Measurements from ENCODE around the gene NHS.
"Not testable (repeated sequence)": the region's sequence is repeated elsewhere in the genome, so short reads cannot be mapped to it uniquely, and the experiment has no call there.

The NHS gene

DNA sequence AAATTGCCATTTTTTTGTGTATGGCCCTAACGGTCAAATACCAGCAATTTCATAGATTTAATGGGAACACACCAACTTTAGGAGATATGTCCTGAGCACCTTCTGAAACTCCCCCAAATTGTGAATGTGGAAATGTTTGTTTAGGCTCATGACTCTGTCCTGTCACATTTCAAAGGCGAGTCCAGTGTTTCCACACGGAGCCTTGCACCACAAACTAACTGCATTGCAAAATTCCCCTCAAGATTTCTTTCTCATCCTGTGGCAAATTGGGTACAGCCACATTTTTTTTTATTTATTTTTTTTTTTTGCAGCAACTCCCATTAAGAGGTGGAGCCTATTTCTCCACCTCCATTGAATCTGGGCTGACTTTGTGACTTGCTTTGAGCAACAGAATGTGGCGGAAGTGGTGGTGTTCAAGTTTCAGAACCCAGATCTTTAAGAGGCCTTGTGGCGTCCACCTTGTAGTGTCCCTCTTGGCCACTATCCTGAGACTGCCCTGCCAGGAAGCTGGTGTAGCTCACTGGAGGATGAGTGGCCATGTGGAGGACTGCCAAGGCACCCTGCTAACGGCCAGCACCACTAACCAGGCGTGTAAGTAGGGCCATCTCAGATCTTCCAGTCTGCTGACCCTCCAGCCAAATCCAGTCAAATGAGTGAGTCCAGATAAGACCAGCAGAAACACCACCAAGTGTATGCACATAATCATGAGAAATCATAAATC, 189.8 kb downstream of the NHS start:
- H3K27ac Mint-ChIP-seq: no peak overlapping the region
- H3K4me1 Mint-ChIP-seq: no peaks in the 10 kb centered on the region
- no peak overlapping the region for H3K4me3 Mint-ChIP-seq
- no peak for DNase-seq
- H3K9me3 Mint-ChIP-seq: no peaks in the 10 kb centered on the region
- no peaks in the 10 kb centered on the region for H3K27me3 Mint-ChIP-seq
- ATAC-seq (replicated peaks): no peak
- H3K36me3 Mint-ChIP-seq: no peaks in the 10 kb centered on the region

DNA sequence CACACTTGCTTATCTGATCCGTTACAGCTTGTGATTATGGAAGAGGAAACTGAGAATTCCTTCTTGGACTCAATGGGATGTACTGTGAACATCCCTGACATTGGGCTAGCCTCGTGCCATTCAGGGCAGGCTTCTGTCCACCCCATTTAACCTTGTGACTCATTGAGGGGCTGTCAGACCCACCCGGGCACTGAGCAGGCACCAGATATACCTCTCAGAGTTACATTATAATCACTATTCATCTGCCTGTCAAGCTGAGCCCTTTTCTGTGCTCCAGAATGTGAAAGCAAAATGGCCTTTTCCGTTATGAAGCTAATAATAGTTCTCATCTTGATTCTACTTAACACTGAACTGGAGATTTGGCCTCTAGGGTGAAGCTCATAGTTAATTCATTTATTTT, 191.7 kb downstream of the NHS start:
- peaks cover 0 to under 1% of the 10 kb centered on the region in 2 donors for H3K9me3 Mint-ChIP-seq

DNA sequence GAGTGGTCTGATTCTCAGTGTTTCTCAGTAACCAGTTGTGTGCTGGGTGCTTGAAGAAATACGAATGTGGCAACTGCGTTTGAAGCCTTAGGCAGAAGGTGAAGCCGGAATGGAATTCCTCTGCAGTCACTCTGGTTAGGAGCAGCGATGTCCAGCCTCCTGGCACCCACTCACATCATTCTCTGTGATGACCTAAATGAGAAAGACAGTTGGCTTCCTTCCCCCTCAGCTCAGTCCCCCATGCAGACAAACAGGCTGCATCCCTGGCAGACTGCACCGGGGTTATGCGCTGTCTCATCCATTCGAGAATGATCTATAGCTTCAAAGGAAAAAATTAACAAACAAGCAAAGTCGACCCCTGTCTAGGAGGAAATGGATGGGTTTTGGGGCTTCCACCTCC, 192.2 kb downstream of the NHS start:
- Mint-ChIP-seq H3K4me1 (no peaks in the 10 kb centered on the region), H3K27ac (no peak overlapping the region), H3K4me3 (no peak overlapping the region)

More for the DNA sequence above, 191.7 kb downstream of the NHS start:
- no peak overlapping the region for H3K4me3 Mint-ChIP-seq
- DNase-seq (no peak), ATAC-seq (replicated peaks) (no peak)
- no peak overlapping the region for H3K27ac Mint-ChIP-seq
- peaks cover 2 to 5% of the 10 kb centered on the region in 2 donors for H3K27me3 Mint-ChIP-seq
- H3K36me3 Mint-ChIP-seq: no peaks in the 10 kb centered on the region
- H3K4me1 Mint-ChIP-seq: no peaks in the 10 kb centered on the region

DNA sequence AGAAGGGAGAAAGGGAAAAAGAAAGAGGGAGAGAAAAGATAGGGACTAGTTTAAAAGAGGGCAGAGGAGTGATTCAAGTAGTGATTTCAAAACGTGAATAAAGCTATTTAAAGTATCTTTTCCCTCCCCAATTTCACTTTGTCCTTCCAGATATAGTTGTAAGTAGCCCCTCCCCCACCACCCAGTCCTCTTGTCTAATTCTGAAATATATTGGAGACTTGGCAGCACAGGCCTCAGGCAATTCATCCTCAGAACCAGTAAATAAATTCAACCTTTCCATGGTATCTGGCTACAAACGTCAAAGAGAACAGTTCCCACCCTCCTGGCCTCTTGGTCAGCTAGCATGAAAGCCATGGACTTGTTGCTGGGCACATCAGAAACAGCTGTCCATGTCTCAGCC, 192.8 kb downstream of the NHS start:
- no peaks in the 10 kb centered on the region for H3K4me1 Mint-ChIP-seq
- H3K27me3 Mint-ChIP-seq: peaks cover 5 to 7% of the 10 kb centered on the region in 2 donors
- H3K27ac Mint-ChIP-seq: no peak overlapping the region
- DNase-seq: no peak
- H3K4me3 Mint-ChIP-seq: no peak overlapping the region
- peaks cover 0 to 2% of the 10 kb centered on the region in 2 donors for H3K9me3 Mint-ChIP-seq
- no peaks in the 10 kb centered on the region for H3K36me3 Mint-ChIP-seq
- no peak for ATAC-seq (replicated peaks)

More for the DNA sequence above, 192.2 kb downstream of the NHS start:
- Mint-ChIP-seq H3K36me3 (no peaks in the 10 kb centered on the region), H3K9me3 (peaks cover 0 to 2% of the 10 kb centered on the region in 2 donors), H3K27me3 (peaks cover 5 to 7% of the 10 kb centered on the region in 2 donors)
- no peak for ATAC-seq (replicated peaks)
- no peak for DNase-seq

DNA sequence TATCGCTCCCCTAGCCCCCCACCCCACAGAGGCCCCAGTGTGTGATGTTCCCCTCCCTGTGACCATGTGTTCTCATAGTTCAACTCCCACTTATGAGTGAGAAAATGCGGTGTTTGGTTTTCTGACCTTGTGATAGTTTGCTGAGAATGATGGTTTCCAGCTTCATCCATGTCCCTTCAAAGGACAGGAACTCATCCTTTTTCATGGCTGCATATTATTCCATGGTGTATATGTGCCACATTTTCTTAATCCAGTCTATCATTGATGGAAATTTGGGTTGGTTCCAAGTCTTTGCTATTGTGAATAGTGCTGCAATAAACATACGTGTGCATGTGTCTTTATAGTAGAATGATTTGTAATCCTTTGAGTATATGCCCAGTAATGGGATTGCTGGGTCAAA, 193.8 kb downstream of the NHS start:
- not testable (repeated sequence) for DNase-seq; H3K4me1 Mint-ChIP-seq; H3K4me3 Mint-ChIP-seq; ATAC-seq (replicated peaks); H3K9me3 Mint-ChIP-seq; H3K27ac Mint-ChIP-seq; H3K36me3 Mint-ChIP-seq
- peaks cover 7 to 11% of the 10 kb centered on the region in 2 donors for H3K27me3 Mint-ChIP-seq

GRCh38 chrX:17579026-17579425, 204.0 kb downstream of the NHS start:
- DNase-seq (no peak), ATAC-seq (replicated peaks) (no peak)
- no peaks in the 10 kb centered on the region for H3K4me1 Mint-ChIP-seq
- no peak overlapping the region for H3K27ac Mint-ChIP-seq
- peaks cover 6 to 25% of the 10 kb centered on the region in 2 donors for H3K27me3 Mint-ChIP-seq
- peaks cover 0 to 2% of the 10 kb centered on the region in 2 donors for H3K9me3 Mint-ChIP-seq
- no peaks in the 10 kb centered on the region for H3K36me3 Mint-ChIP-seq
- no peak overlapping the region for H3K4me3 Mint-ChIP-seq

- DNase-seq (no peak), ATAC-seq (replicated peaks) (no peak)
- H3K4me3 Mint-ChIP-seq: no peak overlapping the region
- no peaks in the 10 kb centered on the region for H3K36me3 Mint-ChIP-seq
- H3K27me3 Mint-ChIP-seq: peaks cover 6 to 25% of the 10 kb centered on the region in 2 donors
- no peak overlapping the region for H3K27ac Mint-ChIP-seq
- H3K4me1 Mint-ChIP-seq: no peaks in the 10 kb centered on the region
- peaks cover 0 to 2% of the 10 kb centered on the region in 2 donors for H3K9me3 Mint-ChIP-seq
These were observed 205.6 kb downstream of the NHS start for GRCh38 chrX:17580539-17581152.

DNA sequence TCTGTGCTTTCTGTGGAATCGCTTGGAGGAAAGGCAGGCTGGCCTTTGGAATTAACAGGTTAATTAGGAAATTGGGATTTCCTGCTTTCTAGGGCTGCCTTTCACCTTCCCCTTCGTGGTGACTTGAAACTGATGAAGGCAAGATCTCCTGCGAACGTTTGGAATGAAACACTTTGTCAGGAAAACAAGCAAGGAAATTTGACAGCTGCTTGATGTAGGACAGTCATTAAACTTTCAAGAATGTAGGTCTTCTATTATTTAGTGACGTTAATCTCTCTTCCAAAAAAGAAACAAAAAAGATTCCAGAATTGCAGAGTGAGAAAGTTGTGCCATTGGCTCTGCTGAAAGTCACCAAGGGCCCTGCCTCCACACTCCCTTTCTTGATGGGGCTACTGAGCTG, 206.6 kb downstream of the NHS start:
- Mint-ChIP-seq H3K27ac (no peak overlapping the region), H3K4me1 (no peaks in the 10 kb centered on the region), H3K9me3 (peaks cover 0 to 2% of the 10 kb centered on the region in 2 donors), H3K4me3 (no peak overlapping the region), H3K27me3 (peaks cover 6 to 25% of the 10 kb centered on the region in 2 donors), H3K36me3 (no peaks in the 10 kb centered on the region)
- DNase-seq (no peak), ATAC-seq (replicated peaks) (no peak)

DNA sequence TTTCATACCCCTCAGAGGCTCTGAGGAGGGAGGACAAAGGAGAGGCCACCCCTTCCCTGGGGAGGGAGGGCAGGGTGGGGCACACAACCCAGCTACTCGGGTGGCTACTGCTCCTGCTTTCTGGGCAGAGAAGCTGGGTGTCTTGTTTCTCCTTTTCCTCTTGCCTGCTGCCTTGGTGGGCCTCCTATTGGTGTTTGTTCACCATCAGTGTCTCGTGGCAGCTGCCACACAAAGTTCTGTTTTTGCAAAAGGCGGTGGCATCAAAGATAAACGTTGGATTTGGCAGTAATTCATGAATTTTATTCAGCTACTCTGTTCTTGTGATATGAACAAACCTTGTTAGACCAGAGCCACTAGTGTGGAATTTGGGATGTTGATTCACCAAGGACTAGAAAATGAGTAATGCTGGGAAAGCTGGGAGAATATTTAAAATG, 209.3 kb downstream of the NHS start:
- Mint-ChIP-seq H3K4me1 (no peaks in the 10 kb centered on the region), H3K36me3 (no peaks in the 10 kb centered on the region), H3K27me3 (peaks cover 6 to 19% of the 10 kb centered on the region in 2 donors), H3K4me3 (no peak overlapping the region), H3K27ac (no peak overlapping the region), H3K9me3 (peaks cover 0 to 2% of the 10 kb centered on the region in 2 donors)
- ATAC-seq (replicated peaks) (no peak), DNase-seq (no peak)

GRCh38 chrX:17585006-17585405, 210.0 kb downstream of the NHS start:
- no peak for ATAC-seq (replicated peaks)

GRCh38 chrX:17587366-17587765, 212.4 kb downstream of the NHS start:
- H3K4me1 Mint-ChIP-seq: peaks cover 0 to 2% of the 10 kb centered on the region in 2 donors
- no peaks in the 10 kb centered on the region for H3K9me3 Mint-ChIP-seq
- no peaks in the 10 kb centered on the region for H3K36me3 Mint-ChIP-seq
- no peak overlapping the region for H3K27ac Mint-ChIP-seq
- peaks cover 5 to 11% of the 10 kb centered on the region in 2 donors for H3K27me3 Mint-ChIP-seq
- no peak overlapping the region for H3K4me3 Mint-ChIP-seq
- ATAC-seq (replicated peaks): no peak
- no peak for DNase-seq

More at GRCh38 chrX:17585006-17585405, 210.0 kb downstream of the NHS start:
- H3K9me3 Mint-ChIP-seq: peaks cover 0 to 2% of the 10 kb centered on the region in 2 donors
- H3K4me1 Mint-ChIP-seq: no peaks in the 10 kb centered on the region
- H3K36me3 Mint-ChIP-seq: no peaks in the 10 kb centered on the region
- no peak overlapping the region for H3K27ac Mint-ChIP-seq
- H3K27me3 Mint-ChIP-seq: peaks cover 6 to 12% of the 10 kb centered on the region in 2 donors
- H3K4me3 Mint-ChIP-seq: no peak overlapping the region
- no peak for DNase-seq

- Mint-ChIP-seq H3K4me1 (peaks cover 0 to 2% of the 10 kb centered on the region in 2 donors), H3K36me3 (no peaks in the 10 kb centered on the region), H3K27ac (no peak overlapping the region), H3K27me3 (peaks cover 5 to 11% of the 10 kb centered on the region in 2 donors), H3K4me3 (no peak overlapping the region), H3K9me3 (no peaks in the 10 kb centered on the region)
- ATAC-seq (replicated peaks) (no peak), DNase-seq (no peak)
These were observed 213.3 kb downstream of the NHS start for GRCh38 chrX:17588303-17588702.

DNA sequence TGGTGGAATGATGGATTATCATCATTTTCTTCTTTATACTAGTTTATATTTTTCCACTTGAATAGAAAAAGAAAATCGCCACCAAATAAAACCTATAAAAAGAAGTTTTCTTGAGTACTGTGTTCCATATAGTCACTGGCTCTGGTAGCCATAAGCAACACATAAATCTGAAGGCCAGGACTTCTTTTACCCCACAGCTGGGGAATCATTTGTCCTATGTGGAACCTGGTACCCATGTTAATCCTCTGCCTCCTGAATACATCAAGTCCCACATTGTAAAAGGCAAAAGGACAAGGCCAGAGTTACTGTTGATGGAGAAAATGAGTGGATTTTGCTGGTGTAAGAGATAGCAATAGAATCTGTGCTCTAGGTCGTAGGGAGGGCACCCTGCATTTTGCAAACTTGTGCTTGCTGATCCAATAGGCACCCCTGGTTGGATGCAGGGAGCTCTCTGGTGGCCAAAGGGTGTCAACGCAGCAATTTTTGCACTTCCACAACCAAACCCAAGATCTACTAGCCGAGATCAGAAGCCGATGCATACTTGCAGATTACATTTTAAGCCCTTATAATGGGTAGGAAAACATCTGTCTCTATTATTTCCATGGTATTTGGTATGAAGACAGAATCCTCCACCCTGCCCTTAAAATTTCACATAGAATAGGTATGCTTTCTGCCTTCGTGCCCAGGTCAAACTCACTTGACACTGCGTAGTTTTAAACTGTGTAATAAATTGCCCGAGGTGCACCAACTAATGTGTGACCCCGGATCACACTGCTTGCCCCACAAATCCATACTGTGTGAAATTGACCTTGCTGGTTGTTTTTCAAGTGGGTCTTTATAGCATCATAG, 216.1 kb downstream of the NHS start:
- Mint-ChIP-seq H3K27ac (no peak overlapping the region), H3K9me3 (no peaks in the 10 kb centered on the region), H3K4me1 (peaks cover 0 to 2% of the 10 kb centered on the region in 2 donors), H3K36me3 (no peaks in the 10 kb centered on the region), H3K27me3 (peaks cover 5 to 16% of the 10 kb centered on the region in 2 donors), H3K4me3 (no peak overlapping the region)
- ATAC-seq (replicated peaks) (peak; percentile 53 to 68), DNase-seq (peak; percentile 5)

GRCh38 chrX:17591741-17592110, 216.7 kb downstream of the NHS start:
- peaks cover 0 to 2% of the 10 kb centered on the region in 2 donors for H3K4me1 Mint-ChIP-seq
- H3K27ac Mint-ChIP-seq: no peak overlapping the region
- ATAC-seq (replicated peaks): no peak

More at GRCh38 chrX:17591741-17592110, 216.7 kb downstream of the NHS start:
- H3K9me3 Mint-ChIP-seq: peaks cover 0 to 1% of the 10 kb centered on the region in 2 donors
- no peak overlapping the region for H3K4me3 Mint-ChIP-seq
- H3K27me3 Mint-ChIP-seq: peaks cover 5 to 16% of the 10 kb centered on the region in 2 donors
- no peaks in the 10 kb centered on the region for H3K36me3 Mint-ChIP-seq
- no peak for DNase-seq

Measured in stimulated activated naive B cell treated with anti-CD40 and anti-IgM and Interleukin-4, amounts not matched to agents 10 μg/mL and 1 μg/mL and 100 μg/mL, for 72 hours (primary cell).